GM12801 (cell line): ENCODE data around the gene ITIH4.

Experiments used
- TF ChIP-seq, protein P1 (sequence below): IDR thresholded peaks from one replicate; pipeline ENCODE4 v1.5.1; 2011; ENCODE audit warnings: control low read depth; ENCODE audit not compliant: insufficient read length; ENCODE audit errors: extremely low read depth

ITIH4 gene

DNA sequence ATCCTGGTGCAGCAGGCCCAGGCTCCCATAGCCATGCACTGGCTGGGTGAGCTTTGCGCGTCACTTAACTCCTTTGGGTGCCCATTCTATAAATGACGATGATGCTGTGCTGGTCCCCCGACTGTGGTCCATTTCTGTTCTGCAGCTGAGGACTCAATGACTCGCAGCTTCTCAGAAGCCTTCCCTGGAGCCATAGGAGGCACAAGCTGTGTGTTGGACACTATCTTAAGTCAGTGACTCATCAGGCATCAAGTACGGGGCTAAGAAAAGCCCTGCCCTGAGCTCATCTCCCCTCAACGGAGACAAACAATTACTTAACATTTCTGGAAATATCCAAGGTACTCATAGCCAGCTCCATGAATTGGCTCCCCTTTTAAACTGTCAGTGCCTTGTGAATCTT lies 18.1 kb upstream of the ITIH4 start:
- TF ChIP-seq, protein P1, sequence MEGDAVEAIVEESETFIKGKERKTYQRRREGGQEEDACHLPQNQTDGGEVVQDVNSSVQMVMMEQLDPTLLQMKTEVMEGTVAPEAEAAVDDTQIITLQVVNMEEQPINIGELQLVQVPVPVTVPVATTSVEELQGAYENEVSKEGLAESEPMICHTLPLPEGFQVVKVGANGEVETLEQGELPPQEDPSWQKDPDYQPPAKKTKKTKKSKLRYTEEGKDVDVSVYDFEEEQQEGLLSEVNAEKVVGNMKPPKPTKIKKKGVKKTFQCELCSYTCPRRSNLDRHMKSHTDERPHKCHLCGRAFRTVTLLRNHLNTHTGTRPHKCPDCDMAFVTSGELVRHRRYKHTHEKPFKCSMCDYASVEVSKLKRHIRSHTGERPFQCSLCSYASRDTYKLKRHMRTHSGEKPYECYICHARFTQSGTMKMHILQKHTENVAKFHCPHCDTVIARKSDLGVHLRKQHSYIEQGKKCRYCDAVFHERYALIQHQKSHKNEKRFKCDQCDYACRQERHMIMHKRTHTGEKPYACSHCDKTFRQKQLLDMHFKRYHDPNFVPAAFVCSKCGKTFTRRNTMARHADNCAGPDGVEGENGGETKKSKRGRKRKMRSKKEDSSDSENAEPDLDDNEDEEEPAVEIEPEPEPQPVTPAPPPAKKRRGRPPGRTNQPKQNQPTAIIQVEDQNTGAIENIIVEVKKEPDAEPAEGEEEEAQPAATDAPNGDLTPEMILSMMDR, result no peak

DNA sequence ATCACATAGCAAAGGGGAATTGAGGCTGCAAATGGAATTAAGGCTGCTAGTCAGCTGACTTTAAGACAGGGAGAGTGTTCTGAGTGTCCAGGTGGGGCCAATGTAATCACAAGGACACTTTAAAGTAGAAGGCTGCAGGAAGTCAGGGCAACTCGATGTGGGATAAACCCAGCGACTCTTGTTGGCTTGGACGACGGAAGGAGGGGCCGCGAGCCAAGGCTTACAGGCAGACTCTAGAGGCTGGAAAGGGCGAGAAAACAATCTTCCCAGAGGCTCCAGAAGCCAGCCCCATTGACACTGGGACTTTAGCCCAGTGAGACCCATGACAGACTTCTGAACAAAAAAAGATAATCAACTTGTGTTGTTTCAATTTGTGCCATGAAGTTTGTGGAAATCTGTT lies 17.3 kb upstream of the ITIH4 start:
- TF ChIP-seq, protein P1, result no peak

DNA sequence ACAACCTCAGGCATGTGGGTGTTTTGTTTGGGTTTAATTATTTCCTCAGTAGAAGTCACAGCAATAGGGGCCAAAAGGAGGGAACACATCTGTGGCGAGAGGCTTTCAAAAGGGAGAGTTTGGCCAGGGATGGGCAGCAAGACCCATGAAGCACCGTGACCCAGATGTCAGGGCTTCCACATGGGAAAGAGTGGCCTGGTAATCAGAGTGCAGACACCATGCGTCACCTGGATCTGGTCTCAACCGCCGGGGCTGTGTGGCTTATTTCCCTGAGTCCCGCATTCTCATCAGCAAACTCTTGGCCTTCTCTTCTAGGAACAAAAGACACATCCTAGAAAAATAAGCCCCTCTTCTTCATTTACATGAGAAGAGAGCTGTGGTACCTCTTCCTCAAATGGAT lies 16.8 kb upstream of the ITIH4 start:
- TF ChIP-seq, protein P1, result no peak

- TF ChIP-seq, protein P1, result no peak
Measured at GRCh38 chr3:52846432-52846965, 16.0 kb upstream of the ITIH4 start.

- TF ChIP-seq, protein P1, result no peak
Measured at GRCh38 chr3:52845691-52846431, 15.4 kb upstream of the ITIH4 start.

DNA sequence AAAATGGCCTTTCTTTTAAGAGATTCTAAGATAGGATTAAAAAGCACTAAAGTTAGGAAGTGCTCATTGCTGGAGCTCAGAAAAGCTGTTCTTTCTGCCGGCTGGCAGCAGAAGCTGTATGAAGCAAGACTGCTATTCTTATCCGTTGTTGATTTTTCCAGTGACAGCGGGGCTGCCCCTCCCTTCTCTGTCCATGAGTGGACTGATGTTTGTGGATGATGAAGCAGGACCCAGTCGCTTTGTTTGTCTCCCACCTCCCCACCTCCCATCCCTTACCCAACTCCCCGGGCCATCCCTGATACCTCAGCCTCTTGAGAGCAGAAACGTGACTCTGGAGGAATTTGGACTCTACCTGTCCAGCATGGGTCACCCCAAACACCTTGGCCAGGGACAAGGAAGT lies 14.7 kb upstream of the ITIH4 start:
- TF ChIP-seq, protein P1, result no peak

DNA sequence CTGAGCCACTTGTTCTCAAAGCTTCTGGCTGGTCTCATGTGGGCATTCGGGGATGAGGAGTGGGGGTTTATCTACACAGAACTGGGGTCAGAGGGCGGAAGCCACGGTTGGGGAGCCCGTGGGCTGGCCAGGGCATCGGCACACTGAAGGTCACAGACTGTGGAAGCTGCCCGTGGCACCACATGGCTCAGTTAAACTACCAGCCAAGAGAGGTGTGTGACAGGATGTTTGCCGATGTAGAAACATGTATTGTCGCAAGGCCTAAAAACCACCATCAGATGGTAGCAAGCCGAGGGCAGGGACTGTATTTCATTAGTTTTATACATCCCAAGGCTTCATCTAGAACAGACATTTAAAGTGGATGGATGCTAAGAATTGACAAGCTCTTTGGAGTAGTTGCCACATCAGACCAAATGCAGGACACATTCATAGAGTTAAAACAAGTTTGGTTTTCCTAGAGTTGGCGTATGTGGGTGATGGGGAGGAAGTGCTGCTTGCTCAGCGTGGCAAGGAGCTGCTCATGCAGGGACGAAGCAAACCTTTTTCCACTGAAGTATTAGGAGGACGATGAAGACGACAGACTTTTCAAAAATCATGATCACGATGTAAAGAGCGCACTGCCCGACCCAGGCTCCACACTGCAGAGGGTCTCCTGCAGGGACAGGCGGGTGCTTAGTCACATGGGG lies 14.0 kb upstream of the ITIH4 start:
- TF ChIP-seq, protein P1, result no peak
